ENCODE data around the gene PPARG.
A peak's percentile ranks its signal among the peaks of the same experiment; 100 is the strongest.

PPARG gene

DNA sequence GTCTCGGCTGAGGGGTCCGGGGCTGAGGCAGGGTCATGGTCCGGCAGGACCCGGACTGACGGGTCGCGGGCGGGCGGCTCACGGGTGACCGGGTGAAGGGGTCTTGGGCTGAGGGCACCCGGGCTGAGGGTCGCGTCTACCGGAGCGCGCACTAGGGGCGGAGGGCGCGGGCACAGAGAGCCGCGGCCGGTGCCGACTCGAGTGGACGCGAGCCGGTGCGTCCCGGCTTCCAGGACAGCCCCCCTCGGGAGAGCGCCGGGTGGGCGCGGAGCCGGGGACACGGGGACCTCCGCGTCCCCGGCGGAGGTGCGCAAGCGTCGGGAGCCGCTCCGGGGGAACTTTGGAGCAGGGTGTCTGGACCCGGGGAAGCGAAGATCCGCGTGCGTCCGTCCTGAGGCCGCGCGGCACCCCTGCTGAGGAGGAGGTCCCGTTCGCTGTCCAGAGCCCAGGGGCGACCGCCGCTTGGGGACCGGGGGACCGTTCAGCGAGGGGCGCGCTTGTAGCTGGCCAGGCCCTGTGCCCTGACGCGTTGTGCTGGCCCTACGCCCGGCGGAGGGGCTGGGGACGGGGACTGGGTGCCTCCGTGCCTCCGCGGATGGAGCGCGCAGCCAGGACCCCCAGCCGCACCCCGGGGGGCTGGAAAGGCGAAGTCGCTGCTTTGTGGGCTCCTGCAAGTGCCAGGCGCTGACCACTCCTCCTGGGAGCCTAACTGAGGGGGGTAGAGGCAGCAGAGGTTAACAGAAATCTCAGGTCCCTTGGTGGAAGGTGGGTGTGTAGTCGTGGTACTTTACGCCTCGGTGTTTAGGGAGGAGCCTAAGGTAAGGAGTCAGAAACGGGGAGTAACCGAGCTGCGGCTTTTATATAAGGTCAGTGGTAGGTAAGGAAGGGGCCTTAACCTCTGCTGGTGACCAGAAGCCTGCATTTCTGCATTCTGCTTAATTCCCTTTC is at the start of gene PPARG:
Gene PPARG (plus strand): TSS at position 889 of the 948 bp plus-strand sequence. CDS start 90,642 bp downstream, outside the sequence.
- H3K4me3 ChIP-seq (ENCODE audit: control insufficient read depth, low read depth, low read length), result peak within 1 kb of the TSS; percentile 70
- TF ChIP-seq CTCF (conservative IDR thresholded peaks at IDR 0.05; ENCODE audit: control insufficient read depth, insufficient read depth, low read depth, low read length), result no peak
- peak; percentile 84 for DNase-seq (ENCODE audit: low read depth)

DNA sequence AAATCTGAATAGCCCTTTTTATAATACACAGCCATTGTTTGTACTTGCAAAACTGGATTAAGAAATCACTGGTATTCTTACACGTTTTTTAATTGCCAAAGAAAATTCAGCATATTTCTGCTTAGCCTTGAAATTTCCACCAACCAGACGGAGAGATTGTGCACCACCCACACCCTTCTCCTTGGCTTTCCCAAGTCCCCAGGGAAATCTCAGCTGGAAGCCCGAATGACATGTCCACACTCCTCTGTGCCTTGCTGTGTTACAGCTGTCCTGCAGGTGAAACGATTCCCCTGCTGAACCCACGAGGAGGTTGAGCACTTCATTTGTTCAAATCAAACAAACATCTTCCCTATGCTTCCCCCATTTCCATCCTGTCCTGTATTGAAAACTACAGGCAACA is 49.6 kb upstream of the PPARG start:
- peak; percentile 52 for DNase-seq (ENCODE audit: low read depth)
- no peak for TF ChIP-seq CTCF (conservative IDR thresholded peaks at IDR 0.05; ENCODE audit: control insufficient read depth, insufficient read depth, low read depth, low read length)
- H3K4me3 ChIP-seq (ENCODE audit: control insufficient read depth, low read depth, low read length), result no peak overlapping the region

DNA sequence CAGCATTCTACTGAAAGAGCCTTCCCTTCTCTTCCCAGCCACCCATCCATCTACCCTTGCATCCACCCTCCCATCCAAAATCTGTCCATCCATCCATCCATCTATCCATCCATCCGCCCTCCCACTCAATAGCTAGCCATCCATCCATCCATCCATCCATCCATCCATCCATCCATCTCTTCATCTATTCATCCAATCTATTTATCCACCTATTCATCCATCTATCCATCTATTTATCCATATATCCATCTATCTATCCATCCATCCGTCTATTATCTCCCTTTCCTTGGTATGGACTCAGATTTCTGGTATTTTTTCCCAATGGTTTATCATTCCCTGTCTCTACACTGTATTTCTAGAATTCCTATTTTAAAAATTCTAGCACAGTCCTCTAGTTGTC is 46.1 kb upstream of the PPARG start:
- no peak for DNase-seq (ENCODE audit: low read depth)
- TF ChIP-seq CTCF (conservative IDR thresholded peaks at IDR 0.05; ENCODE audit: control insufficient read depth, insufficient read depth, low read depth, low read length), result no peak
- H3K4me3 ChIP-seq (ENCODE audit: control insufficient read depth, low read depth, low read length), result no peak overlapping the region

GRCh38 chr3:12246497-12247163 is 42.2 kb upstream of the PPARG start:
- no peak overlapping the region for H3K4me3 ChIP-seq (ENCODE audit: control insufficient read depth, low read depth, low read length)
- no peak for DNase-seq (ENCODE audit: low read depth)
- TF ChIP-seq CTCF (conservative IDR thresholded peaks at IDR 0.05; ENCODE audit: control insufficient read depth, insufficient read depth, low read depth, low read length), result no peak

DNA sequence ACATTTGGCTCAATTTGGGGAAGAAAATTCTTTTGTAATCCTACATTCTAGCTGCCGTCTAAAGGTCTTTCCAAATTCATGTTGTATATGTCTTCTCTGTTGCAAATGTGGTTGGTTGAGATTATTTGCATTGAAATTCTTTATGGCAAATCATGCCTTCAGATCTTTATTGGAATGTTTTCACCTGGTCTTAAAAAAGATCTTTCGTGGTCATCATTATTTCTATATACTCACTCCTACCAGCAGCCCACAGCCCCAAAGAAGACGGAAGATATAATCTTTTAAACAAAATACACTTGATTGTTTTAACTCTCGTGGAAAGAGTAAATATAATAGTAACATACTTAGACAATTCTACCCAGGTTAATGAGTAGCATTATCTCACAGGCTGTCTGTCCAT is 41.5 kb upstream of the PPARG start:
- H3K4me3 ChIP-seq (ENCODE audit: control insufficient read depth, low read depth, low read length), result no peak overlapping the region
- no peak for TF ChIP-seq CTCF (conservative IDR thresholded peaks at IDR 0.05; ENCODE audit: control insufficient read depth, insufficient read depth, low read depth, low read length)
- no peak for DNase-seq (ENCODE audit: low read depth)

- no peak overlapping the region for H3K4me3 ChIP-seq (ENCODE audit: control insufficient read depth, low read depth, low read length)
- TF ChIP-seq CTCF (conservative IDR thresholded peaks at IDR 0.05; ENCODE audit: control insufficient read depth, insufficient read depth, low read depth, low read length), result no peak
- DNase-seq (ENCODE audit: low read depth), result no peak
These were observed 39.4 kb upstream of the PPARG start for GRCh38 chr3:12249519-12249918.
